ENCODE results near the gene NDUFB7.

DNA sequence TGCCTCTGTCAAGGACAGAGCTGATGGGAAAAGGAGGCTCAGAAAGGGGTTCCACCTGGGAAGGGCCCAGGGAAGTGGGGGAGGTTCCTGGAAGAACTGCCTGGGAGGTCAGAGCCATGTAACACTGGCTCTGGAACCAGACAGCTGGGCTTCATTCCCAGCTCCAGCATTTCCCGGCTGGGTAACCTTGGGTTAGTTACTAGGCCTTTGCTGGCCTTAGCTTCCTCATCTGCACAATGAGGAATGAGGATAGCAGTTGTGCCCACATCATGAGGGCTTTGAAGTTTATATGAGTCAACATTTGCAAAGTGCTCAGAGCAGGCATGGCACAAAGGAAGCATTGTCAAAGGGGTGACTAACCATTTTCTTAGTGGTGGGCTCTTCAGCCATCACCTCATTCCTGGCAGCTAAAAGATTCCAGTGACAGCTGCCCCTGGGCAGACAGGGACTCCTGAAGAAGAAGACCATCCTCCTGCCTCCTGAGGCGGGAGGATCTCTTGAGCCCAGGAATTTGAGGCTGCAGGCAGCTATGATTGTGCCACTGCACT is 51.9 kb downstream of the NDUFB7 start:
- TF ChIP-seq EZH2 (IDR thresholded peaks at IDR 0.05; ENCODE audit: insufficient read depth, poor library complexity, severe bottlenecking), result no peak
- TF ChIP-seq EZH2phosphoT487 (IDR thresholded peaks at IDR 0.05; ENCODE audit: insufficient read depth, low read depth), result no peak

Measured in GM23248 (cell line).